Measurements from ENCODE around the gene CTDSPL. TPM values are rescaled to one million over a fixed set of nuclear protein-coding genes. Genes with fewer than 3 reads are reported as not detected.

The CTDSPL gene
- total and polyA plus RNA-seq, 2 of the 13 experiments (the other 11 are each of a cell fraction or from before 2014, with no cell fraction given): 26.1 to 142 TPM

DNA sequence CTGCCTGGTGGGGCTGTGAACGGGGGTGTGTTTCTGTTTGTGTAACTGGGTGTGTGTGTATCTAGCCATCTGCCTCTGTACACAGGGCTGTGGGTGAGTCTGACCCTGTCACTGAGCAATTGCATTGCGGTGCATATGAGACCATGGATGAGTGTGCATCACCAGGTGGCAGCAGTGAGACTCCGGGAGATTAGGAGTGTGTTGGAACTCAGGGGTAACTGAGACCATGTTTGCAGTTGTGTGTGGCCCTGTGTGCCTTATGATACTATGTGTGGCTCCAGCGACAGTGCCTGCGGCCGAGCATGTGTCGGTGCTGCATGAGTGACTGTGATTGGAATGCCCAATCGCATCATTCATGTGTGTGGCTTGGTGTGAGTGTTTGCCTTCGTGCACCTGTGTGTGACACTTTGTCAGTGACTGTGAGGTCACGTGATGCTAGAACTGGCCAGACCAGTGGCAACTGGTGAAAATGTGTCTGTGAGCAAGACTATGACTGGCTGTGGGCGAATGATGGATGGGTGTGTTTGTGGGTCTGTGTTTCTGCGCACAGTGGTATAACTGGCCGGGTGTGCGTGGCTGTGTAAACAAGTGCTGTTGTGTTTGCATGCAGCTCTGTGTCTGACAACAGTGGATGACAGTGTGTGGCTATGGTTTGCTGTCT is 142.9 kb downstream of the CTDSPL start (continued):
- TF ChIP-seq, protein P1, sequence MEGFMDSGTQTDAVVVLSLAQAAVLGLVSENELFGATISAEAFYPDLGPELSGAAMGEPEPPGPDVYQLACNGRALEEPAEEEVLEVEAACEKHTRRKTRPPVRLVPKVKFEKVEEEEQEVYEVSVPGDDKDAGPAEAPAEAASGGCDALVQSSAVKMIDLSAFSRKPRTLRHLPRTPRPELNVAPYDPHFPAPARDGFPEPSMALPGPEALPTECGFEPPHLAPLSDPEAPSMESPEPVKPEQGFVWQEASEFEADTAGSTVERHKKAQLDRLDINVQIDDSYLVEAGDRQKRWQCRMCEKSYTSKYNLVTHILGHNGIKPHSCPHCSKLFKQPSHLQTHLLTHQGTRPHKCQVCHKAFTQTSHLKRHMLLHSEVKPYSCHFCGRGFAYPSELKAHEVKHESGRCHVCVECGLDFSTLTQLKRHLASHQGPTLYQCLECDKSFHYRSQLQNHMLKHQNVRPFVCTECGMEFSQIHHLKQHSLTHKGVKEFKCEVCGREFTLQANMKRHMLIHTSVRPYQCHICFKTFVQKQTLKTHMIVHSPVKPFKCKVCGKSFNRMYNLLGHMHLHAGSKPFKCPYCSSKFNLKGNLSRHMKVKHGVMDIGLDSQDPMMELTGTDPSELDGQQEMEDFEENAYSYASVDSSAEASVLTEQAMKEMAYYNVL (CRISPR knock-in tag; IDR thresholded peaks at IDR 0.05; ENCODE audit: borderline replicate concordance): 0 out of 2 replicates have a peak, but pooled peaks have one; percentile 50
- TF ChIP-seq NFYC (CRISPR knock-in tag; IDR thresholded peaks at IDR 0.05) (no peak), ZNF570 (CRISPR knock-in tag; IDR thresholded peaks at IDR 0.05; ENCODE audit: borderline replicate concordance) (no peak), SSRP1 (CRISPR knock-in tag; IDR thresholded peaks at IDR 0.05) (peak; percentile 28), NCOR1 (IDR thresholded peaks at IDR 0.05; ENCODE audit: borderline replicate concordance, low read length) (0 out of 2 replicates have a peak, but pooled peaks have one; percentile 23), DR1 (CRISPR knock-in tag; IDR thresholded peaks at IDR 0.05) (no peak), ZNF605 (CRISPR knock-in tag; IDR thresholded peaks at IDR 0.05) (no peak), PHB2 (IDR thresholded peaks at IDR 0.05; ENCODE audit: partially characterized antibody) (no peak), THAP8 (CRISPR knock-in tag; IDR thresholded peaks at IDR 0.05; ENCODE audit: borderline replicate concordance) (no peak), ATRX (CRISPR knock-in tag; IDR thresholded peaks at IDR 0.05; ENCODE audit: borderline replicate concordance) (0 out of 2 replicates have a peak, but pooled peaks have one; percentile 13), KDM1A (CRISPR knock-in tag; IDR thresholded peaks at IDR 0.05) (no peak), PRDM10 (CRISPR knock-in tag; IDR thresholded peaks at IDR 0.05; ENCODE audit: low read depth) (no peak), NCOA1 (CRISPR knock-in tag; IDR thresholded peaks at IDR 0.05) (no peak), GATAD2A (CRISPR knock-in tag; IDR thresholded peaks at IDR 0.05) (peak; percentile 77), NKX3-1 (CRISPR knock-in tag; IDR thresholded peaks at IDR 0.05) (no peak), ZNF343 (CRISPR knock-in tag; IDR thresholded peaks at IDR 0.05) (no peak), RFX3 (CRISPR knock-in tag; IDR thresholded peaks at IDR 0.05) (no peak), AKAP8 (CRISPR knock-in tag; IDR thresholded peaks at IDR 0.05) (0 out of 2 replicates have a peak, but pooled peaks have one; percentile 70), ZNF703 (CRISPR knock-in tag; IDR thresholded peaks at IDR 0.05; ENCODE audit: borderline replicate concordance) (no peak), ZFP37 (CRISPR knock-in tag; IDR thresholded peaks at IDR 0.05; ENCODE audit: borderline replicate concordance) (0 out of 2 replicates have a peak, but pooled peaks have one; percentile 28)
- TF ChIP-seq, protein P2, sequence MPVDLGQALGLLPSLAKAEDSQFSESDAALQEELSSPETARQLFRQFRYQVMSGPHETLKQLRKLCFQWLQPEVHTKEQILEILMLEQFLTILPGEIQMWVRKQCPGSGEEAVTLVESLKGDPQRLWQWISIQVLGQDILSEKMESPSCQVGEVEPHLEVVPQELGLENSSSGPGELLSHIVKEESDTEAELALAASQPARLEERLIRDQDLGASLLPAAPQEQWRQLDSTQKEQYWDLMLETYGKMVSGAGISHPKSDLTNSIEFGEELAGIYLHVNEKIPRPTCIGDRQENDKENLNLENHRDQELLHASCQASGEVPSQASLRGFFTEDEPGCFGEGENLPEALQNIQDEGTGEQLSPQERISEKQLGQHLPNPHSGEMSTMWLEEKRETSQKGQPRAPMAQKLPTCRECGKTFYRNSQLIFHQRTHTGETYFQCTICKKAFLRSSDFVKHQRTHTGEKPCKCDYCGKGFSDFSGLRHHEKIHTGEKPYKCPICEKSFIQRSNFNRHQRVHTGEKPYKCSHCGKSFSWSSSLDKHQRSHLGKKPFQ (CRISPR knock-in tag; IDR thresholded peaks at IDR 0.05; ENCODE audit: insufficient replicate concordance): no peak
- TF ChIP-seq, protein P3, sequence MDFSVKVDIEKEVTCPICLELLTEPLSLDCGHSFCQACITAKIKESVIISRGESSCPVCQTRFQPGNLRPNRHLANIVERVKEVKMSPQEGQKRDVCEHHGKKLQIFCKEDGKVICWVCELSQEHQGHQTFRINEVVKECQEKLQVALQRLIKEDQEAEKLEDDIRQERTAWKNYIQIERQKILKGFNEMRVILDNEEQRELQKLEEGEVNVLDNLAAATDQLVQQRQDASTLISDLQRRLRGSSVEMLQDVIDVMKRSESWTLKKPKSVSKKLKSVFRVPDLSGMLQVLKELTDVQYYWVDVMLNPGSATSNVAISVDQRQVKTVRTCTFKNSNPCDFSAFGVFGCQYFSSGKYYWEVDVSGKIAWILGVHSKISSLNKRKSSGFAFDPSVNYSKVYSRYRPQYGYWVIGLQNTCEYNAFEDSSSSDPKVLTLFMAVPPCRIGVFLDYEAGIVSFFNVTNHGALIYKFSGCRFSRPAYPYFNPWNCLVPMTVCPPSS (IDR thresholded peaks at IDR 0.05): no peak

All from HepG2 (cell line).